Peyer's patch (tissue), 4 donors: Measurements from ENCODE around the gene CPSF4. TPM values are rescaled to one million over a fixed set of nuclear protein-coding genes. Genes with fewer than 3 reads are reported as not detected.
A peak's percentile ranks its signal among the peaks of the same experiment; 100 is the strongest.

Source experiments
- DNase-seq, 3 donors: peaks; one replicate each; pipeline ENCODE4 v3.0.0-alpha.2; 2017 to 2019
- H3K27ac ChIP-seq, 4 donors: fragments of 200-600 bp; sonication (generic); one replicate each; pipeline ENCODE4 v1.5.1; 2016 to 2019
- H3K27me3 ChIP-seq, 2 donors: fragments of 200-600 bp; sonication (generic); one replicate each; pipeline ENCODE4 v1.5.1; 2019
- H3K36me3 ChIP-seq, 3 donors: fragments of 200-600 bp; sonication (generic); one replicate each; pipeline ENCODE4 v1.5.1; 2016 to 2019
- H3K4me1 ChIP-seq, 4 donors: fragments of 200-600 bp; sonication (generic); one replicate each; pipeline ENCODE4 v1.5.1; 2016 to 2019
- H3K4me3 ChIP-seq, 4 donors: fragments of 200-600 bp; sonication (generic); 1 replicate in 3 of 4; 2 replicates in 1 of 4; pipeline ENCODE4 v1.5.1; 2016 to 2019; ENCODE audit warnings: mild to moderate bottlenecking in 1 of 4
- H3K9me3 ChIP-seq, 4 donors: fragments of 200-600 bp; sonication (generic); one replicate each; pipeline ENCODE4 v1.5.1; 2016 to 2019; ENCODE audit warnings: mild to moderate bottlenecking in 1 of 4
- POLR2A ChIP-seq, 2 donors: fragments of 450-650 bp; IDR thresholded peaks; one replicate each; pipeline ENCODE4 v1.5.1; 2017; ENCODE audit warnings: antibody characterized with exemption in 2 of 2, mild to moderate bottlenecking in 2 of 2, moderate library complexity in 2 of 2
- total RNA-seq, 4 donors: library from RNA; depleted of rRNA; stranded (reverse); fragments of >200 nt; gene quantifications; one replicate each; pipeline ENCODE4 v1.1.0, GENCODE V29; 2016
- TF ChIP-seq, protein P1 (sequence below), 6 experiments: fragments of 450-650 bp in 4 of 6; fragments of 200-600 bp in 2 of 6; sonication (generic) in 1 of 6; IDR thresholded peaks; one replicate each; pipeline ENCODE4 v1.5.1; 2017 to 2019; ENCODE audit warnings: antibody characterized with exemption in 6 of 6, mild to moderate bottlenecking in 3 of 6, moderate library complexity in 1 of 6

Gene CPSF4
- total RNA-seq, 4 donors from 2014 or later, result 21.4 to 42.2 (median 35.5) TPM

DNA sequence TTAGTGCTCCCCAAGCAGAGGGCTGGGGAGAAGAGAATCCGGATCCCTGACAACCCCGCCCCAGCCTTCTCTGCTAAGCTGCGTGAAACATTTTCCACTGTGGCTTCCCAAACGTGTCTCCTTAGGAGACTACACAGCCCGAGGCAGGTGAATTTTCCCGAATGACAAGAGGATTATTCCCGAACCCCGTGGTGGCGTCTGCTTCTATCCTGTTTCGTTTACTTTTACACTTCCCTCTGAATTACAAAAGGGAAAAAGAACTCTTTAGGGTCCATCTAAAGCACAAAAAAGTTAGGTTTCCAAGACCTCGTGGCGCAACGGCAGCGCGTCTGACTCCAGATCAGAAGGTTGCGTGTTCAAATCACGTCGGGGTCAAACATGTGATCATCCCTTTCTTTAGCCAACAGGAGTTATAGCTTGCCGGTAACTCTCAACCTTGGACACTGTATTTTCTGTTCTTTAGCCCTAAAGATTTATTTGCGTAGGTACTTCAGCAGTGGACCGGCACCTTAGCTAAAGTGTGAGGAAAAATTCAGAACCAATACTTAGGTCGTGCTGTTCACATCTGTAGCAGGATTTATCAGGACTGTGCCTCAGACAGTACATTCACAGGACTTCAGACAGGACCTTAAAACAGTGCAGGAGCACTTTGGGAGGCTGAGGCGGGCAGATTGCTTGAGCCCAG is 30.8 kb downstream of the CPSF4 start:
- Histone ChIP-seq H3K27me3 (no peaks in the 10 kb centered on the region), H3K36me3 (no peaks in the 10 kb centered on the region), H3K4me1 (peaks cover 0 to 18% (median 7%) of the 10 kb centered on the region in 4 donors), H3K27ac (no peak overlapping the region), H3K9me3 (no peaks in the 10 kb centered on the region), H3K4me3 (no peak overlapping the region)
- no peak for TF ChIP-seq POLR2A (IDR thresholded peaks at IDR 0.05)
- TF ChIP-seq, protein P1, sequence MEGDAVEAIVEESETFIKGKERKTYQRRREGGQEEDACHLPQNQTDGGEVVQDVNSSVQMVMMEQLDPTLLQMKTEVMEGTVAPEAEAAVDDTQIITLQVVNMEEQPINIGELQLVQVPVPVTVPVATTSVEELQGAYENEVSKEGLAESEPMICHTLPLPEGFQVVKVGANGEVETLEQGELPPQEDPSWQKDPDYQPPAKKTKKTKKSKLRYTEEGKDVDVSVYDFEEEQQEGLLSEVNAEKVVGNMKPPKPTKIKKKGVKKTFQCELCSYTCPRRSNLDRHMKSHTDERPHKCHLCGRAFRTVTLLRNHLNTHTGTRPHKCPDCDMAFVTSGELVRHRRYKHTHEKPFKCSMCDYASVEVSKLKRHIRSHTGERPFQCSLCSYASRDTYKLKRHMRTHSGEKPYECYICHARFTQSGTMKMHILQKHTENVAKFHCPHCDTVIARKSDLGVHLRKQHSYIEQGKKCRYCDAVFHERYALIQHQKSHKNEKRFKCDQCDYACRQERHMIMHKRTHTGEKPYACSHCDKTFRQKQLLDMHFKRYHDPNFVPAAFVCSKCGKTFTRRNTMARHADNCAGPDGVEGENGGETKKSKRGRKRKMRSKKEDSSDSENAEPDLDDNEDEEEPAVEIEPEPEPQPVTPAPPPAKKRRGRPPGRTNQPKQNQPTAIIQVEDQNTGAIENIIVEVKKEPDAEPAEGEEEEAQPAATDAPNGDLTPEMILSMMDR (IDR thresholded peaks at IDR 0.05), result no peak
- DNase-seq, result no peak

GRCh38 chr7:99472561-99473314 is 34.0 kb downstream of the CPSF4 start, which contains the start of gene ZNF789:
TSS of gene ZNF789 (plus strand) at chr7:99472890. CDS start at chr7:99476457, 3,567 bp downstream.
- peak within 1 kb of the TSS; percentile 83 to 93 (median 86) for H3K27ac ChIP-seq
- H3K9me3 ChIP-seq, result no peaks in the 10 kb centered on the region
- peak within 1 kb of the TSS; percentile 68 to 96 (median 81) for H3K4me3 ChIP-seq
- peak; percentile 60 to 66 for TF ChIP-seq POLR2A (IDR thresholded peaks at IDR 0.05)
- TF ChIP-seq, protein P1 (IDR thresholded peaks at IDR 0.05), result no peak
- peaks cover 0 to 5% (median 0%) of the 10 kb centered on the region in 3 donors for H3K36me3 ChIP-seq
- DNase-seq, result peak; percentile 99
- H3K27me3 ChIP-seq, result no peaks in the 10 kb centered on the region
- H3K4me1 ChIP-seq, result peaks cover 0 to 9% (median 3%) of the 10 kb centered on the region in 4 donors

DNA sequence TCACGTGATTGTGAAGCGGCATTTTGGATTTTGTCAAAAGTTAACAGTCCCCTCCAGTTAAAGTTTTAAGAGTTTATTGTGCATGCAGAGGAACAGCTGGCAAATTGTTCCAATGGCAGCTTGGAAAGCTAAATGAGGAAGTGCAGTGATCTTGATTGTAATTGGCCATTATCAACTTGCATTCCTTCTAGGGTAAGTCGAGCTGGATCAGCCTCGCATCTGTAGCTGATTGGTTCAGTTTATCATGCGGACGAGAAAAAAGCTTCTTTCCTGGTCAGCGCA is 34.5 kb downstream of the CPSF4 start:
- Histone ChIP-seq H3K9me3 (no peaks in the 10 kb centered on the region), H3K4me3 (peak overlapping the region; percentile 68 to 96 (median 81)), H3K4me1 (peaks cover 0 to 10% (median 4%) of the 10 kb centered on the region in 4 donors), H3K27me3 (no peaks in the 10 kb centered on the region), H3K27ac (peak overlapping the region in 3 of 4 donors; percentile 85 to 93 (median 86)), H3K36me3 (peaks cover 0 to 5% (median 0%) of the 10 kb centered on the region in 3 donors)
- TF ChIP-seq, protein P1 (IDR thresholded peaks at IDR 0.05), result no peak
- TF ChIP-seq POLR2A (IDR thresholded peaks at IDR 0.05), result no peak
- DNase-seq, result no peak

DNA sequence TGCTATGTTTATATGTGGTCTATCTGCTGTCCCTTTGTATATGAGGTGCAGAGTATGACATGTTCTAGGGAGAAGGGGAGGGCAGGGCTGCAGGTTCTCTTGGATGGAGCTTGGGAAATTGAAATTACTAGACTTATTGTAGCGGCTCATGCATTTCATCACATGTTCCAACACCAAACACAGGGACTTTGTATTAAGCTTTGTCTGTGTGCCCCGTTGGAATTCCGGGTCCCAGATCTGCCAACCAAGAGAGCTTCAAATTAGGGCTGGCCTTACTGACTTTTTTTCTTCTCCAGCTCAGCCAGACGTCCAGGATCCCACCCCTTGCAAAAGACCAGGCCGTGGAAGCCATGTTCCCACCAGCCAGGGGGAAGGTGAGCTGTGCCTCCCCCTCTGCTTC is 37.4 kb downstream of the CPSF4 start:
- Histone ChIP-seq H3K4me1 (peaks cover 0 to 15% (median 7%) of the 10 kb centered on the region in 4 donors), H3K27me3 (no peaks in the 10 kb centered on the region), H3K4me3 (no peak overlapping the region), H3K27ac (no peak overlapping the region), H3K36me3 (peaks cover 0 to 16% (median 0%) of the 10 kb centered on the region in 3 donors), H3K9me3 (no peaks in the 10 kb centered on the region)
- TF ChIP-seq, protein P1 (IDR thresholded peaks at IDR 0.05), result no peak
- TF ChIP-seq POLR2A (IDR thresholded peaks at IDR 0.05), result no peak
- DNase-seq, result no peak

DNA sequence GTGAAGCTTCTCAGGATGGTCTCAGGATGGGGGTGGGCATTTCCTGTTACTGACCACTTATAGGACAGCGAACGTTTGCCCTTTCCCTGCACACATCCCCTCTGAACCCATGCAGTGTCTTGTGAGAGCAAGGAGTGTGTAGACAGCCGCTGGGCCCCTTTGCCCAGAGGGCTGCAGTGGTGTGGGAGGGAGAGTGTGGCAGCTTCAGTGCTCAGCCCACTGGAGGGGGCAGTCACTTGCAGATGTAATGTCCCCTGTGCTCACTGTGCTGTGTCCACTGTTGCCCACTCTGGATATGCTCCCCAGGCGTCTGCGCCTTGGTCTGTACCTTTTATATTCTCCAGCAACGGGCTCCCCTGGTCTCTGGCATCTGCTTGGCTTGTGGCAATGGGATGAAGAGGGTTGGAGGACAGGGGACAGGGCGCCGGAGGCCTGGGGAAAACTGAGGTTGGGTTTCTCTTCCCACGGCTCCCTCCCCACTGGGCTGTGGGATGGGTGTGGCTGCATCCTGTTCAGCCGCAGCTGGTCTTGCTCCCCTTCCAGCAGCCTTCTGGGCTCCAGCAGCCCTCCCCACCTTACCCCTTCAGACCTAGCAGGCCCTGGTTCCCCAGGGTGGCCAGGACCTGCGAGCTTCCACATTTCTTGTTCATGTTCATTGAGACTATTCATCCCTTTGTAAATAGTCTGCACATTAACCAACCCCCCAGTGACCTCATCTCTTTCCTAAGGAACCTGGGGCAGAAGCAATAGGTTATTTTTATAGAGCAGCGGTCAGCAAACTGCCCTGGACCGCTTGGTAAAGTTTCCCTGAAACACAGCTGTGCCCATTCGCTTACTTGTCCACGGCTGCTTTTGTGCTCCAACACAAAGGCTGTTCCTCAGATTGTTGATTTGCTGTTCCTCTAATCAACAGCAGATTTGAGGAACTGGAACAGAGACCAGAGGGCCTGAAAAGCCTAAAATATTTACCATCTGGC is 40.0 kb downstream of the CPSF4 start:
- Histone ChIP-seq H3K9me3 (no peaks in the 10 kb centered on the region), H3K4me3 (no peak overlapping the region), H3K36me3 (peaks cover 0 to 38% (median 0%) of the 10 kb centered on the region in 3 donors), H3K4me1 (peaks cover 0 to 9% (median 4%) of the 10 kb centered on the region in 4 donors), H3K27ac (no peak overlapping the region), H3K27me3 (no peaks in the 10 kb centered on the region)
- TF ChIP-seq, protein P1 (IDR thresholded peaks at IDR 0.05), result no peak
- TF ChIP-seq POLR2A (IDR thresholded peaks at IDR 0.05), result no peak
- DNase-seq, result no peak
